CD14-positive monocyte (primary cell): Measurements from ENCODE around the gene POLD4. TPM values are rescaled to one million over a fixed set of nuclear protein-coding genes. Genes with fewer than 3 reads are reported as not detected.

Experiments
- DNase-seq, 3 donors: peaks; one replicate each; pipeline ENCODE4 v3.0.0-alpha.2; 2011 to 2022
- H2AFZ ChIP-seq: 2 replicates; pipeline ENCODE4 v1.6.0; 2012; ENCODE audit warnings: mild to moderate bottlenecking, low read depth, low read length, inconsistent platforms; ENCODE audit not compliant: insufficient read depth, poor library complexity, severe bottlenecking
- H3K27ac ChIP-seq, 2 donors: 1 replicate in 1 of 2; 2 replicates in 1 of 2; pipeline ENCODE4 v1.5.1; 2012 to 2013; ENCODE audit warnings: low read length in 2 of 2, control low read depth in 1 of 2, inconsistent platforms in 1 of 2, low read depth in 1 of 2, mild to moderate bottlenecking in 1 of 2
- H3K27me3 ChIP-seq, 2 donors: one replicate each; pipeline versions ENCODE4 v1.6.0 to v1.6.1; 2011 to 2013; ENCODE audit warnings: low read length in 2 of 2; ENCODE audit not compliant: control insufficient read depth in 2 of 2, insufficient read depth in 2 of 2
- H3K36me3 ChIP-seq, 2 donors: replicated peaks in 1 of 2; 1 replicate in 1 of 2; 2 replicates in 1 of 2; pipeline versions ENCODE4 v1.5.1 to v1.6.1; 2012 to 2013; ENCODE audit warnings: low read length in 2 of 2, control low read depth in 1 of 2, inconsistent platforms in 1 of 2, mild to moderate bottlenecking in 1 of 2; ENCODE audit not compliant: insufficient read depth in 2 of 2, control insufficient read depth in 1 of 2
- H3K4me1 ChIP-seq, 2 donors: 1 replicate in 1 of 2; 2 replicates in 1 of 2; pipeline versions ENCODE4 v1.5.1 to v1.6.1; 2012 to 2013; ENCODE audit warnings: low read length in 2 of 2, control low read depth in 1 of 2, inconsistent platforms in 1 of 2, mild to moderate bottlenecking in 1 of 2, moderate library complexity in 1 of 2; ENCODE audit not compliant: insufficient read depth in 2 of 2, control insufficient read depth in 1 of 2
- H3K4me2 ChIP-seq: replicated peaks from 2 replicates; pipeline ENCODE3; 2012; ENCODE audit warnings: low read length, moderate library complexity, mild to moderate bottlenecking; ENCODE audit not compliant: poor library complexity, severe bottlenecking; ENCODE audit errors: extremely low read depth
- H3K4me3 ChIP-seq, 3 experiments: fragments of 200-600 bp in 1 of 3; sonication (generic) in 1 of 3; replicated peaks in 1 of 3; 1 replicate in 2 of 3; 2 replicates in 1 of 3; pipeline ENCODE4 v1.5.1; 2011 to 2013; ENCODE audit warnings: low read length in 3 of 3, mild to moderate bottlenecking in 3 of 3, control low read depth in 2 of 3, low read depth in 2 of 3, inconsistent platforms in 1 of 3, moderate library complexity in 1 of 3
- H3K79me2 ChIP-seq: 2 replicates; pipeline ENCODE4 v1.6.0; 2012; ENCODE audit warnings: mild to moderate bottlenecking, control low read depth, inconsistent platforms, low read length, moderate library complexity; ENCODE audit not compliant: insufficient read depth
- H3K9ac ChIP-seq: 2 replicates; pipeline ENCODE4 v1.6.0; 2017; ENCODE audit warnings: low read length, mild to moderate bottlenecking; ENCODE audit not compliant: insufficient read depth, poor library complexity, severe bottlenecking
- H3K9me3 ChIP-seq, 2 donors: replicated peaks in 1 of 2; 1 replicate in 1 of 2; 2 replicates in 1 of 2; pipeline versions ENCODE4 v1.5.1 to v1.6.1; 2012 to 2013; ENCODE audit warnings: low read length in 2 of 2, control low read depth in 1 of 2; ENCODE audit not compliant: control insufficient read depth in 1 of 2, insufficient read depth in 1 of 2
- H4K20me1 ChIP-seq: 2 replicates; pipeline ENCODE4 v1.6.0; 2012; ENCODE audit warnings: mild to moderate bottlenecking, low read length, control low read depth, moderate library complexity; ENCODE audit not compliant: insufficient read depth
- H3K27ac Mint-ChIP-seq, 7 donors: one replicate each; pipeline ENCODE4 v1.8.0; 2020; ENCODE audit warnings: mild to moderate bottlenecking in 7 of 7, mixed read lengths in 7 of 7, moderate library complexity in 6 of 7, inconsistent platforms in 2 of 7
- H3K27me3 Mint-ChIP-seq, 3 donors: one replicate each; pipeline ENCODE4 v1.8.0; 2021 to 2022; ENCODE audit warnings: low read depth in 3 of 3, mild to moderate bottlenecking in 3 of 3, mixed read lengths in 3 of 3, moderate library complexity in 3 of 3, inconsistent platforms in 1 of 3
- H3K36me3 Mint-ChIP-seq, 2 donors: one replicate each; pipeline ENCODE4 v1.8.0; 2020; ENCODE audit warnings: mixed read lengths in 2 of 2, inconsistent platforms in 1 of 2, mild to moderate bottlenecking in 1 of 2
- H3K4me1 Mint-ChIP-seq: one replicate; pipeline ENCODE4 v1.8.0; 2020; ENCODE audit warnings: mild to moderate bottlenecking, mixed read lengths
- H3K4me3 Mint-ChIP-seq, 2 donors: one replicate each; pipeline ENCODE4 v1.8.0; 2020; ENCODE audit warnings: mild to moderate bottlenecking in 2 of 2, mixed read lengths in 2 of 2, moderate library complexity in 1 of 2
- H3K9me3 Mint-ChIP-seq, 7 donors: one replicate each; pipeline ENCODE4 v1.8.0; 2020 to 2022; ENCODE audit warnings: mixed read lengths in 7 of 7, mild to moderate bottlenecking in 6 of 7, moderate library complexity in 6 of 7, inconsistent platforms in 2 of 7
- CTCF ChIP-seq: fragments of 200-600 bp; IDR thresholded peaks from one replicate; pipeline ENCODE4 v1.8.0; 2022; ENCODE audit warnings: antibody characterized with exemption, mild to moderate bottlenecking
- WGBS: methylation state at CpG from one replicate; pipeline ENCODE4 v1.1.5; 2013; ENCODE audit warnings: missing lambda C conversion rate; ENCODE audit not compliant: insufficient coverage; 5-methylcytosine and 5-hydroxymethylcytosine counted together
- intact Hi-C, 2 donors: fragments of 100-400 bp; cut with micrococcal nuclease; formaldehyde crosslinking; loops; one replicate each; pipeline versions ENCODE4 v1.15.0 to v1.15.1; 2023
- polyA plus RNA-seq, 3 donors: library from polyadenylated mRNA; depleted of rRNA in 1 of 3; unstranded in 2 of 3; stranded (reverse) in 1 of 3; fragments of 300-500 nt in 2 of 3; fragments of >200 nt in 1 of 3; fragmentation: Illumina TruSeq in 2 of 3; gene quantifications; 1 replicate in 2 of 3; 2 replicates in 1 of 3; pipeline ENCODE4 v1.2.3, GENCODE V29; 2012 to 2021

POLD4 gene
- polyA plus RNA-seq, 3 donors, result 157 to 205 (median 176) TPM

GRCh38 chr11:67379061-67380058, 26.0 kb upstream of the POLD4 start:
- Histone ChIP-seq H3K9me3 (no peaks in the 10 kb centered on the region), H3K4me1 (peaks cover 46 to 51% of the 10 kb centered on the region in 2 donors), H3K36me3 (no peaks in the 10 kb centered on the region), H3K4me3 (no peak overlapping the region), H3K79me2 (no peaks in the 10 kb centered on the region), H2AFZ (peak overlapping the region; percentile 56), H3K27ac (no peak overlapping the region), H3K27me3 (no peaks in the 10 kb centered on the region), H3K4me2 (no peak overlapping the region), H3K9ac (no peak overlapping the region), H4K20me1 (no peaks in the 10 kb centered on the region)
- H3K27me3 Mint-ChIP-seq, result peaks cover 2 to 9% (median 8%) of the 10 kb centered on the region in 3 donors
- no peaks in the 10 kb centered on the region for H3K9me3 Mint-ChIP-seq
- no peak for TF ChIP-seq CTCF
- 38% methylated on average over 8 of the region's 23 CpGs for WGBS
- H3K27ac Mint-ChIP-seq, result peak overlapping the region in 2 of 7 donors; percentile 37 to 68
- H3K4me1 Mint-ChIP-seq, result peaks cover 51% of the 10 kb centered on the region
- H3K36me3 Mint-ChIP-seq, result peaks cover 2 to 3% of the 10 kb centered on the region in 2 donors
- intact Hi-C loops, result loop anchor here in 1 of 2 donors (5.0 kb wide), 1 partner anchor 117 kb away; no protein-coding TSS in a partner anchor
- H3K4me3 Mint-ChIP-seq, result no peak overlapping the region
- no peak for DNase-seq

- Mint-ChIP-seq H3K36me3 (peaks cover 2 to 3% of the 10 kb centered on the region in 2 donors), H3K27me3 (peaks cover 2 to 9% (median 9%) of the 10 kb centered on the region in 3 donors), H3K9me3 (no peaks in the 10 kb centered on the region), H3K4me1 (peaks cover 56% of the 10 kb centered on the region), H3K4me3 (no peak overlapping the region), H3K27ac (peak overlapping the region in 1 of 7 donors; percentile 30)
- H3K4me3 ChIP-seq, result no peak overlapping the region
- WGBS, result 89% methylated on average over 4 of the region's 4 CpGs
- H3K27me3 ChIP-seq, result no peaks in the 10 kb centered on the region
- H3K9me3 ChIP-seq, result no peaks in the 10 kb centered on the region
- no peak overlapping the region for H3K27ac ChIP-seq
- H3K36me3 ChIP-seq, result no peaks in the 10 kb centered on the region
- DNase-seq, result no peak
- H3K79me2 ChIP-seq, result peaks cover 4% of the 10 kb centered on the region
- TF ChIP-seq CTCF, result no peak
- peaks cover 54 to 59% of the 10 kb centered on the region in 2 donors for H3K4me1 ChIP-seq
- H2AFZ ChIP-seq, result no peak overlapping the region
- no peak overlapping the region for H3K4me2 ChIP-seq
- H4K20me1 ChIP-seq, result no peaks in the 10 kb centered on the region
- H3K9ac ChIP-seq, result no peak overlapping the region
- intact Hi-C loops, result no loop called here
Observed at GRCh38 chr11:67378544-67378943, 25.2 kb upstream of the POLD4 start.
